Natural killer cell treated with Interleukin-12 subunit alpha and Interleukin-12 subunit beta and Interleukin-15 and Interleukin-18, amount 100 ng/mL, for 72 hours (primary cell): ENCODE data around the gene SGCD. TPM values are rescaled to one million over a fixed set of nuclear protein-coding genes. Genes with fewer than 3 reads are reported as not detected.
A peak's percentile ranks its signal among the peaks of the same experiment; 100 is the strongest.

Source experiments
- ATAC-seq, 2 donors: fragments of 150-1000 bp; cut with Tn5 transposase in 1 of 2; sonication (Bioruptor Pico), chemical (Tn5 transposase) in 1 of 2; 2 replicates each; pipeline ENCODE4 v1.10.0; 2021
- DNase-seq: peaks from one replicate; pipeline ENCODE4 v3.0.0; 2022; ENCODE audit warnings: low spot score
- H3K27ac Mint-ChIP-seq, 2 donors: 1 replicate in 1 of 2; 2 replicates in 1 of 2; pipeline ENCODE4 v1.8.0; 2022; ENCODE audit warnings: mixed read lengths in 2 of 2, mild to moderate bottlenecking in 1 of 2, moderate library complexity in 1 of 2
- H3K27me3 Mint-ChIP-seq, 2 donors: 1 replicate in 1 of 2; 2 replicates in 1 of 2; pipeline ENCODE4 v1.8.0; 2022; ENCODE audit warnings: mixed read lengths in 2 of 2
- H3K36me3 Mint-ChIP-seq: one replicate; pipeline ENCODE4 v1.8.0; 2022; ENCODE audit warnings: mixed read lengths
- H3K4me1 Mint-ChIP-seq, 2 donors: 1 replicate in 1 of 2; 2 replicates in 1 of 2; pipeline ENCODE4 v1.8.0; 2022; ENCODE audit warnings: low read depth in 2 of 2, mixed read lengths in 2 of 2, mild to moderate bottlenecking in 1 of 2
- H3K4me3 Mint-ChIP-seq: one replicate; pipeline ENCODE4 v1.8.0; 2022; ENCODE audit warnings: mixed read lengths
- H3K9me3 Mint-ChIP-seq: 2 replicates; pipeline ENCODE4 v1.8.0; 2022; ENCODE audit warnings: mixed read lengths
- total RNA-seq, 2 donors: library from RNA; stranded (reverse); gene quantifications; one replicate each; pipeline ENCODE4 v1.2.3, GENCODE V29; 2022

SGCD gene
- total RNA-seq, 2 donors from 2014 or later: 0.20 TPM; not detected in 1

DNA sequence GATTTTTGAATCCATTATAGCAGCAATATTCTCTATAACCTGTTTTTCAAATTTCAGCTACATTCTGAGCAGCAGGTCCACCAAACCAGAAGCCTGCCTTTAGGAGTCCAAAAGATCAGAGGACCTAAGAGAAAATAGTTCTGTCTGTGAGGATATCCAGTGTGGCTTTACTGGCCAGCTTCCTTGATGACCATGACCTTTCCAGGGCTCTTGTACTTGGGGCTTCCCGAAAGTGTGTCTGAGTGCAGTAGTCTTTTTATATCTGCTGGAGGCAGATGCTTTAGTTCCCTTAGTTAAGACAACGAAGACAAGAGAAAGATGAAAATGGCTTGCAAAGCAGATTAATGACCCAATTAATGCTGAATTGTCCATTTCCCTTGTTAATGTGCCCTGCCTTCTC is 72.4 kb downstream of the SGCD start:
- Mint-ChIP-seq H3K27me3 (peaks cover 0 to 8% of the 10 kb centered on the region in 2 donors), H3K4me3 (no peak overlapping the region), H3K36me3 (no peaks in the 10 kb centered on the region), H3K4me1 (peaks cover 0 to 21% of the 10 kb centered on the region in 2 donors), H3K9me3 (no peaks in the 10 kb centered on the region), H3K27ac (no peak overlapping the region)
- DNase-seq (no peak), ATAC-seq (no peak)

GRCh38 chr5:156400231-156400986 is 73.4 kb downstream of the SGCD start:
- Mint-ChIP-seq H3K27me3 (peaks cover 0 to 13% of the 10 kb centered on the region in 2 donors), H3K9me3 (no peaks in the 10 kb centered on the region), H3K4me1 (peaks cover 0 to 18% of the 10 kb centered on the region in 2 donors), H3K36me3 (no peaks in the 10 kb centered on the region), H3K4me3 (no peak overlapping the region), H3K27ac (no peak overlapping the region)
- ATAC-seq: no peak
- DNase-seq: no peak

- H3K4me3 Mint-ChIP-seq: peak overlapping the region; percentile 67
- ATAC-seq (peak in 1 of 2 donors; percentile 34), DNase-seq (no peak)
- peaks cover 8 to 17% of the 10 kb centered on the region in 2 donors for H3K27me3 Mint-ChIP-seq
- peak overlapping the region in 1 of 2 donors; percentile 52 for H3K27ac Mint-ChIP-seq
- H3K36me3 Mint-ChIP-seq: no peaks in the 10 kb centered on the region
- no peaks in the 10 kb centered on the region for H3K9me3 Mint-ChIP-seq
- H3K4me1 Mint-ChIP-seq: peaks cover 0 to 16% of the 10 kb centered on the region in 2 donors
These were observed 74.8 kb downstream of the SGCD start for GRCh38 chr5:156401804-156402203.

DNA sequence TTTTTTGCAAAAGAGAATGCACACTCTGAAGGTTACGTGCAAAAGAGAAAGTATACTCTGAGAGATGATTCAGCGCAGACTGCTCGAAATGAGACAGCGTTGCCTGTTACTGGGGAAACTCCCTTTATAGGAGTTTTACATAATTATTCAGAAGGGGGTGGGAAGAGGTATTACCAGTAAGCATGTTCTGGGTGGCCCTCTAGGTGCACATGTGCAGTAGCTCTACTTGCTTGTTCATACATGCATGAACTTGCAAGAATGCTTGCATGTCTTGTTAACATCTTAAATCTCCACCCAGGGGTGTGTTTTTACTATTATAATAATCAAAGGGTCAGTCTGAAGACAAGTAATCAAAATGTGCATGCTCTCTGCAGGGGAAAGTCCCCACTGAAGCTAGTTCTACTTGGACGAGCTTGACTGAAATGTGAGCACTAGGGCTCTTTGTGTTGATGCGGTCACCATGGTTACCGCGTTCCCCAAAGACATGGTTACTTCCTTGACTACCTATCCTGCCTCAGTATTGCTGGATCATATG is 75.5 kb downstream of the SGCD start:
- peak overlapping the region in 1 of 2 donors; percentile 52 for H3K27ac Mint-ChIP-seq
- no peaks in the 10 kb centered on the region for H3K36me3 Mint-ChIP-seq
- peaks cover 0 to 16% of the 10 kb centered on the region in 2 donors for H3K4me1 Mint-ChIP-seq
- peak overlapping the region; percentile 67 for H3K4me3 Mint-ChIP-seq
- DNase-seq: no peak
- peaks cover 8 to 17% of the 10 kb centered on the region in 2 donors for H3K27me3 Mint-ChIP-seq
- ATAC-seq: peak; percentile 67 to 95
- H3K9me3 Mint-ChIP-seq: no peaks in the 10 kb centered on the region

GRCh38 chr5:156405988-156406387 is 79.0 kb downstream of the SGCD start:
- no peak for ATAC-seq
- H3K27me3 Mint-ChIP-seq: peaks cover 28% of the 10 kb centered on the region in 2 donors
- DNase-seq: no peak
- H3K9me3 Mint-ChIP-seq: no peaks in the 10 kb centered on the region
- peaks cover 0 to 16% of the 10 kb centered on the region in 2 donors for H3K4me1 Mint-ChIP-seq
- H3K4me3 Mint-ChIP-seq: no peak overlapping the region
- no peak overlapping the region for H3K27ac Mint-ChIP-seq
- no peaks in the 10 kb centered on the region for H3K36me3 Mint-ChIP-seq

- H3K36me3 Mint-ChIP-seq: no peaks in the 10 kb centered on the region
- ATAC-seq (no peak), DNase-seq (no peak)
- H3K4me3 Mint-ChIP-seq: no peak overlapping the region
- peaks cover 25 to 30% of the 10 kb centered on the region in 2 donors for H3K27me3 Mint-ChIP-seq
- no peaks in the 10 kb centered on the region for H3K9me3 Mint-ChIP-seq
- H3K4me1 Mint-ChIP-seq: peaks cover 0 to 7% of the 10 kb centered on the region in 2 donors
- H3K27ac Mint-ChIP-seq: no peak overlapping the region
These were observed 80.3 kb downstream of the SGCD start for GRCh38 chr5:156407251-156407650.

DNA sequence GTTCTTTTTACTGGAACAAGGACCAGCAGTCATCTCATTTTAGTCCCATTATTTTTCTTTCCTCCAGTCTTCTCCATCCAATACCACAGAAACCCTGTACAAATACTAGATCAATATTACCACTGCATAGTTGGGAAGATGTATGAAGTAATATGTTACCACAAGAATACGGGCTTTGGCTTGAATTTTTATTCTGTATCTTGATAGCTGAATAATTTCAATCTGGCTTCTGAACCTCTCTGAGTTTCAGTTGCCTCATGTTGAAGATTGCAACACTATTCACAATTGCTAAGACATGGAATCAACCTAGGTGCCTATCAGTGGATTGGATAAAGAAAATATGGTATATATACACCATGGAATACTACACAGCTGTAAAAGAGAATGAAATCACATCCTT is 82.9 kb downstream of the SGCD start:
- H3K4me1 Mint-ChIP-seq: no peaks in the 10 kb centered on the region
- H3K36me3 Mint-ChIP-seq: no peaks in the 10 kb centered on the region
- no peak for DNase-seq

GRCh38 chr5:156411185-156411613 is 84.2 kb downstream of the SGCD start:
- DNase-seq: no peak
- Mint-ChIP-seq H3K27ac (no peak overlapping the region), H3K4me3 (no peak overlapping the region), H3K27me3 (peaks cover 14 to 28% of the 10 kb centered on the region in 2 donors), H3K9me3 (no peaks in the 10 kb centered on the region), H3K4me1 (no peaks in the 10 kb centered on the region), H3K36me3 (no peaks in the 10 kb centered on the region)
- no peak for ATAC-seq

More for the DNA sequence above, 82.9 kb downstream of the SGCD start:
- Mint-ChIP-seq H3K27ac (no peak overlapping the region), H3K27me3 (peaks cover 17 to 30% of the 10 kb centered on the region in 2 donors), H3K9me3 (no peaks in the 10 kb centered on the region), H3K4me3 (no peak overlapping the region)
- no peak for ATAC-seq

DNA sequence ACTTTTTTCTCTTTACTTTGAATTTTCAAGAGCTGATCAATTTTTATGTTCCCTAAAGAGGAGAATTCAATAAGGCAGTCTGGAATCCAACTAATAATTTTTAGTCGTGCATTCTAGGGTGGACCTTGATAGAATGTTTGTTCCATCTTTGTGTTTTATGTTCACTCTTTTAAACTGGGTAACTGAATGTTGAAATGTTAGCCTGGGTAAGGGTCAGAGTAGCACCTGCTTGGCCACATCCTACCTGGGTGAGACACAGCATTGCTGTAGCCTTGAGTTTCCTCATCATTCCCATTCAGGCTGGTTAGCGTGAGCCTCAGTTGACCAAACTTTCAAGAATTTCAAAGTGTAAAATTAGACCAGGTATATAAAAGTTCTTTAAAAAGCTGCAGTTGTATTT is 85.0 kb downstream of the SGCD start:
- H3K27me3 Mint-ChIP-seq: peaks cover 11 to 22% of the 10 kb centered on the region in 2 donors
- H3K27ac Mint-ChIP-seq: no peak overlapping the region
- no peak for ATAC-seq
- no peaks in the 10 kb centered on the region for H3K36me3 Mint-ChIP-seq
- no peak for DNase-seq
- H3K4me3 Mint-ChIP-seq: no peak overlapping the region
- no peaks in the 10 kb centered on the region for H3K9me3 Mint-ChIP-seq
- H3K4me1 Mint-ChIP-seq: no peaks in the 10 kb centered on the region

- ATAC-seq: no peak
These were observed 87.4 kb downstream of the SGCD start for GRCh38 chr5:156414391-156414790.

DNA sequence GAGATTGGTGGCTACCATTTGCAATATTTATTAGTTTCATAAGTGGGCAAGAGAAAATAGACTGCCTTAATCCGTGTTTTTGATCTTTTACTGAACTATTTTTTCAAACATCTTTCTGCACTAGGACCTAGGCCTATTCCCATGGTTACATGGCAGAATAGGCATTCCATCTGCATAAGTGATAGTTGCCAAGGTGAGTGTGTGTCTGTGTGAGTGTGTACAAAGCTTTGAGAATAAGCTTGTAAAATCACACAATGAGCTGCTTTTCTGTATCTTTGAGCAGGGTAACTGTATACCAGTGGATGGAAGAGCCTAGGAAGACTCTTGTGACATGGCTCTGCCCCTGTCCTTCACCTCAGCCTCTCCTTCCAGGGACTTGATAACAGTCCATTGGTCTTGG is 92.7 kb downstream of the SGCD start:
- H3K9me3 Mint-ChIP-seq: no peaks in the 10 kb centered on the region
- H3K4me3 Mint-ChIP-seq: no peak overlapping the region
- ATAC-seq: no peak
- H3K27me3 Mint-ChIP-seq: peaks cover 0 to 7% of the 10 kb centered on the region in 2 donors
- no peaks in the 10 kb centered on the region for H3K4me1 Mint-ChIP-seq
- DNase-seq: no peak
- H3K36me3 Mint-ChIP-seq: no peaks in the 10 kb centered on the region
- H3K27ac Mint-ChIP-seq: no peak overlapping the region

More at GRCh38 chr5:156414391-156414790, 87.4 kb downstream of the SGCD start:
- H3K4me1 Mint-ChIP-seq: no peaks in the 10 kb centered on the region
- H3K4me3 Mint-ChIP-seq: no peak overlapping the region
- no peaks in the 10 kb centered on the region for H3K9me3 Mint-ChIP-seq
- no peaks in the 10 kb centered on the region for H3K36me3 Mint-ChIP-seq
- H3K27ac Mint-ChIP-seq: no peak overlapping the region
- DNase-seq: no peak
- peaks cover 9 to 13% of the 10 kb centered on the region in 2 donors for H3K27me3 Mint-ChIP-seq

- no peaks in the 10 kb centered on the region for H3K36me3 Mint-ChIP-seq
- H3K27ac Mint-ChIP-seq: no peak overlapping the region
- H3K27me3 Mint-ChIP-seq: peaks cover 0 to 7% of the 10 kb centered on the region in 2 donors
- H3K4me3 Mint-ChIP-seq: no peak overlapping the region
- H3K9me3 Mint-ChIP-seq: no peaks in the 10 kb centered on the region
- DNase-seq (no peak), ATAC-seq (no peak)
- no peaks in the 10 kb centered on the region for H3K4me1 Mint-ChIP-seq
These were observed 93.7 kb downstream of the SGCD start for GRCh38 chr5:156420665-156421064.

GRCh38 chr5:156421798-156422197 is 94.8 kb downstream of the SGCD start:
- no peak for DNase-seq
- Mint-ChIP-seq H3K4me3 (no peak overlapping the region), H3K27me3 (peaks cover 6 to 12% of the 10 kb centered on the region in 2 donors), H3K4me1 (no peaks in the 10 kb centered on the region), H3K36me3 (no peaks in the 10 kb centered on the region), H3K9me3 (no peaks in the 10 kb centered on the region), H3K27ac (no peak overlapping the region)
- ATAC-seq: peak in 1 of 2 donors; percentile 43

DNA sequence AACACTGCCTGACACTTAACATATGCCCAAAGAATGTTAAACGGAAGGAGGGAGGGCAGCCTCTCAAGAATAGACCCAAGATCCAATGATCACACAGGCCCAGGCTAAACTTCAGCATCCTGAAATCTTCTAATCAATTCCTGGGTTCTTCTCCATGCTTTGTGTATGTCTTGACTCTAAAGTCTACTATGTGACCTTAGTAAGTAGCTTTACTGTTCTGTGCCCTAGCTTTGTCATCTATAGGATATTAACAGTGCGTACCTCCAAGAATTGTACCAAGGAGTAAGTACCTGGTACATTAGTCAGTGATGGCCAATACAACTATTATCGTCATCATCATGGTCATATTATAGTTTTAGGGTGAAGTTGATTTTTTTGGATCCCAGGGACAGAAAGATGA is 96.6 kb downstream of the SGCD start:
- Mint-ChIP-seq H3K27ac (no peak overlapping the region), H3K4me1 (no peaks in the 10 kb centered on the region), H3K9me3 (no peaks in the 10 kb centered on the region), H3K4me3 (no peak overlapping the region), H3K27me3 (peaks cover 15 to 17% of the 10 kb centered on the region in 2 donors), H3K36me3 (no peaks in the 10 kb centered on the region)
- no peak for ATAC-seq
- no peak for DNase-seq
